ENCODE measurements around the gene ARHGEF28. TPM values are rescaled to one million over a fixed set of nuclear protein-coding genes. Genes with fewer than 3 reads are reported as not detected.

Gene ARHGEF28
- total RNA-seq, 1 donor from 2014 or later: 3.5 TPM

- intact Hi-C loops (cut with micrococcal nuclease): no loop called here
- DNase-seq (no peak), ATAC-seq (no peak)
Measured at GRCh38 chr5:73825736-73826135, 199.7 kb downstream of the ARHGEF28 start.

- ATAC-seq: no peak
- intact Hi-C loops (cut with micrococcal nuclease): no loop called here
Measured at GRCh38 chr5:73826301-73827105, 200.5 kb downstream of the ARHGEF28 start.

GRCh38 chr5:73827106-73827450 is 201.1 kb downstream of the ARHGEF28 start:
- no peak for ATAC-seq
- DNase-seq: no peak
- intact Hi-C loops (cut with micrococcal nuclease): no loop called here

More at GRCh38 chr5:73826301-73827105, 200.5 kb downstream of the ARHGEF28 start:
- DNase-seq: no peak

GRCh38 chr5:73828465-73828864 is 202.5 kb downstream of the ARHGEF28 start:
- ATAC-seq: no peak

GRCh38 chr5:73830646-73831045 is 204.7 kb downstream of the ARHGEF28 start:
- ATAC-seq (no peak), DNase-seq (no peak)
- intact Hi-C loops (cut with micrococcal nuclease): no loop called here

More at GRCh38 chr5:73828465-73828864, 202.5 kb downstream of the ARHGEF28 start:
- DNase-seq: no peak
- intact Hi-C loops (cut with micrococcal nuclease): no loop called here

GRCh38 chr5:73831066-73831465 is 205.1 kb downstream of the ARHGEF28 start:
- ATAC-seq (no peak), DNase-seq (no peak)
- intact Hi-C loops (cut with micrococcal nuclease): no loop called here

- intact Hi-C loops (cut with micrococcal nuclease): no loop called here
- no peak for ATAC-seq
- no peak for DNase-seq
Measured at GRCh38 chr5:73834693-73835092, 208.7 kb downstream of the ARHGEF28 start.

- ATAC-seq (no peak), DNase-seq (no peak)
- intact Hi-C loops (cut with micrococcal nuclease): no loop called here
Measured at GRCh38 chr5:73835726-73836125, 209.7 kb downstream of the ARHGEF28 start.

GRCh38 chr5:73836607-73837006 is 210.6 kb downstream of the ARHGEF28 start:
- DNase-seq (no peak), ATAC-seq (no peak)
- intact Hi-C loops (cut with micrococcal nuclease): no loop called here

GRCh38 chr5:73838901-73839300 is 212.9 kb downstream of the ARHGEF28 start:
- intact Hi-C loops (cut with micrococcal nuclease): no loop called here
- ATAC-seq (no peak), DNase-seq (no peak)

GRCh38 chr5:73841641-73842040 is 215.6 kb downstream of the ARHGEF28 start:
- ATAC-seq (no peak), DNase-seq (no peak)
- intact Hi-C loops (cut with micrococcal nuclease): no loop called here

GRCh38 chr5:73844165-73844564 is 218.2 kb downstream of the ARHGEF28 start:
- ATAC-seq (no peak), DNase-seq (no peak)
- intact Hi-C loops (cut with micrococcal nuclease): no loop called here

GRCh38 chr5:73851471-73852181 is 225.6 kb downstream of the ARHGEF28 start:
- DNase-seq (no peak), ATAC-seq (no peak)
- intact Hi-C loops (cut with micrococcal nuclease): no loop called here

- intact Hi-C loops (cut with micrococcal nuclease): no loop called here
- DNase-seq (no peak), ATAC-seq (no peak)
Measured at GRCh38 chr5:73853091-73853490, 227.1 kb downstream of the ARHGEF28 start.

- intact Hi-C loops (cut with micrococcal nuclease): no loop called here
- no peak for DNase-seq
- ATAC-seq: peak; percentile 92
Measured at GRCh38 chr5:73856997-73857396, 231.0 kb downstream of the ARHGEF28 start.

GRCh38 chr5:73857446-73857845 is 231.4 kb downstream of the ARHGEF28 start:
- no peak for ATAC-seq
- intact Hi-C loops (cut with micrococcal nuclease): no loop called here

GRCh38 chr5:73858054-73858453 is 232.1 kb downstream of the ARHGEF28 start:
- ATAC-seq: no peak
- intact Hi-C loops (cut with micrococcal nuclease): no loop called here
- no peak for DNase-seq

More at GRCh38 chr5:73857446-73857845, 231.4 kb downstream of the ARHGEF28 start:
- DNase-seq: no peak

- intact Hi-C loops (cut with micrococcal nuclease): no loop called here
- DNase-seq: no peak
- no peak for ATAC-seq
Measured at GRCh38 chr5:73858776-73859175, 232.8 kb downstream of the ARHGEF28 start.

- intact Hi-C loops (cut with micrococcal nuclease): no loop called here
- DNase-seq: no peak
- no peak for ATAC-seq
Measured at GRCh38 chr5:73859696-73860095, 233.7 kb downstream of the ARHGEF28 start.

GRCh38 chr5:73861313-73861988 is 235.5 kb downstream of the ARHGEF28 start:
- DNase-seq: no peak
- ATAC-seq: no peak
- intact Hi-C loops (cut with micrococcal nuclease): no loop called here
